Stimulated activated CD8-positive, alpha-beta memory T cell treated with anti-CD3 and anti-CD28 coated beads, Interleukin-15, amount 100 ng/mL, for 24 hours (primary cell): ENCODE data around the gene CDKAL1.
"Not testable (repeated sequence)": the region's sequence is repeated elsewhere in the genome, so short reads cannot be mapped to it uniquely, and the experiment has no call there.

Source experiments
- DNase-seq: peaks from one replicate; pipeline ENCODE4 v3.0.0-alpha.2; 2020; ENCODE audit warnings: low read depth

Gene CDKAL1

GRCh38 chr6:21208796-21209186, 674.5 kb downstream of the CDKAL1 start:
- no peak for DNase-seq

DNA sequence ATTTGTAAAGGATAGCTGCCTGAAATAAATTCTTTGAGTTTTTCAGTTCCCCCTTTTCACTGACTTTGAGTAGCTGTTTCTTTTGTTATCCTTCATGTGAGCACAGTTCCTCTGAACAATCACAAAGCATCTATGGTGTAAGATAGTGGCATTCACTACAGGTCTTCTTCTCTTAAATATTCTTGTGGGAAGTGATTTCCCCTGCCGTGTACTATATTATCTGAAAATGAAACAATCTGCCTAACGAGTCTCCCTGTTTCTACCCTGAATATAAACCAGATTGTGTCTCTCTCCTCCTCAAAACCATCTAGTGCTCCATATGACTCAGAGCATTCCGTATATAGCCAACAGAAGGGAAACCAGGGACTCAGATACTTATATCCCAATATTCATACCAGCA, 679.2 kb downstream of the CDKAL1 start:
- no peak for DNase-seq

DNA sequence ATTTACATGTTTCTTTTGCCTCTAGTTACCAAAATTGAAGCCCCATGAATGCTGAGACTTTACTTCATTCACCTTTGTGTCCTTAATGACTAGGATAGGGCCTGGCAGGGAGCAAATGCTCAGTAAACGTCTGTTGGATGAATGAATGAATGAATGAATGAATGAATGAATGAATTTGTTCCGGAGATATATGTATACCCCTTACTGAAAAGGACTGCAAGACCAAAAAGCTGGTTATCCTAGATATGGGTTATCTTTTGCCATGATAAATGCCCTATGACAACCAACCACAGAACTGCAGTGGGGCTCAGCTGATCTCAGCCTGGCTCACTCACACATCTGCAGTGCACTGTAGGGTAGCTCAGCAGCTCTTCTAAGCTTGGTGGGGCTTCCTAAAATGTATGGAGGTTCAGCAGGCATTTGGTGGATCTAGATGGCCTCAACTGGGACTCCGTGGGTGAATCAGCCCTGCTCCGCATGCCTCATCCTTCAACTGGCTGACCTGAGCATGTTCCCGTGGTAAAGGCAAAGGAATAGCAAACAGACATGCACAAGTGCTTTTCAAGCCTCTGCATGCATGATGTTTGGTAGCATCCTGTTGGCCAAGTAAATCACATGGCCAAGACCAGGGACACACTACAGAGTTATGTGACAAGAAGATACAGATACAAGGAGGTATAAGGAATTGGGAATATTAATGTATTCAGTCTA, 680.6 kb downstream of the CDKAL1 start:
- DNase-seq = no peak

DNA sequence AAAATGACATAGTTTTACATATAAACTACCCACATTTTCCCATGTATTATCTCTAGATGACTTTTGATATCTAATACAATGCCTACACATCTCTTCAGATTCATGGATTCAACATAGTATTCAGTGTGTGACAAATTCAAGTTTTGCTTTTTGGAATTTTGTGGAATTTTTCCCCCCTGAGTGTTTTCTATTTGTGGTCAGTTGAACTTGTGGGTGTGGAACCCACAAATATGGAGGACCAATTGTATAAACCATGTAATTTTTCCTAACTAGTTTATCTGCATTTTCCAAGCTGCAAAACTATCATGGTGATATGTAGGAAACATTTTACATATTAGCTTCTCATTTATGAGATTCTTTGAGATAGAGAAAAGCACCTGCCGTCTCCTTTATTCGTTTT, 685.0 kb downstream of the CDKAL1 start:
- no peak for DNase-seq

- DNase-seq = no peak
These were observed 685.6 kb downstream of the CDKAL1 start for GRCh38 chr6:21219856-21220255.

GRCh38 chr6:21220271-21220987, 686.2 kb downstream of the CDKAL1 start:
- no peak for DNase-seq

- no peak for DNase-seq
These were observed 688.4 kb downstream of the CDKAL1 start for GRCh38 chr6:21222656-21223055.

DNA sequence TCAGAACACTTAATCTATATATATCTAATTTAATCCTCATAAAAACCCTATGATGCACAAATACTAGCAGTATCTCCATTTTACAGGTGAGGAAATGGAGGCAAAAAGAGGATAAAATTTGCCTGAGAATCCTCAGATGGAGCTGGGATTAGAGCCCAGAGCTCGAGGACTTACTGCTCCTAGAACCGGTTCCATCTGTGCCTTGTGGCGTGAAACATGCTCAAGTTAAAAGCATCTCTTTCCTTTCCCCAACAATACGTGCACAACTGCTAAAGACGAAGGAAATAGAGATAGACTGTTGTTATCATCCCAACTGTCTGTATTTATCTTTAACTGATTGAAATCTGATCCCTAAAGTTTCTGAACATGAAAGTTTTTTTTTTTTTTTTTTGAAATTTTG, 691.7 kb downstream of the CDKAL1 start:
- DNase-seq = no peak

DNA sequence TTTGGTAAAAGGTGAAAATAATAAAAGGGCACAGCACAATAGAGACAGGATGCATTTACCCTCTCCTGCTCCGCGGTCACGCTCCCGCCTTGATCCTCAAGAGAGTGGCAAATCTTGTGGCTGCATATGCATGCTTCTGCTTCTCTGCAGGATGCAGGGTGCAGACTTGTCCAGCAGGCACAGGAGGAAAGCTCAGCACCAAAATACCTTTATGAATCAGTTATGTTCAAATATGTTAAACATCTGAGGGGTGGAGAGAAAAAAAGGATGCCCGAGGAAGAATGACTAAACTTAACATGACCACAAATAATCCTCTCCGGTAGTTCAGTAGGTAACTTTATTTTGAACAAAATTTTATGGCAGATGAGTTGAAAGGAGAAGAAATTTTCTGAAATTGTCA, 693.2 kb downstream of the CDKAL1 start:
- no peak for DNase-seq

GRCh38 chr6:21228411-21228810, 694.2 kb downstream of the CDKAL1 start:
- DNase-seq = no peak

DNA sequence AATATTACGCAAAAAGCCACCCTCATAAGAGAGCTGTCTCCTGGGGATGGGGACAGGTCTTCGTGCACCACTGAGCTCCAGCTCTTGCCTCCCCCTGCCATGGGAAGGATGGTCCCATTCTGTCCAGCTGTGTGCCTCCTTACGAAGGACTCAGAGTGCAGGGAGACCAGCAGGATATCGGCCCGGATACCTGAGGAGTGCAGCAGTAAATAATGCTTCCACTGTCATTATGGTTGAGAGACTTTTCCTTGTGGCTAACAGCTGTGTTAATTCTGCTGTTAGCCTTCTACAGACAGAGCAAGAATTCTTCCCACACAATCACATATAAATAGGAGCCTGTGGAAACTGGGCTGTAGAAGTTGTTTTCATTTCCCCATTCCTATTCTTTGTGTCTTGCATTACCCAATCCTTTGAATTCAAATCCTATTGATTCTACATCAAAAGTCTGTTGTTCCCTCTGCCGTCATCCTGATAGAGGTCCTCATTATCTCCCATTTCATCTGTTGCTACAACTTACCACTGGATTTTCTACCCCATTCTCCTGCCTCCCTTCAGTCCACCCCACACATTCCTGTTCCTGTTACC, 694.7 kb downstream of the CDKAL1 start:
- no peak for DNase-seq

GRCh38 chr6:21230536-21230935, 696.3 kb downstream of the CDKAL1 start:
- no peak for DNase-seq

GRCh38 chr6:21235162-21235561, 700.9 kb downstream of the CDKAL1 start:
- DNase-seq = no peak

GRCh38 chr6:21238208-21238607, 704.0 kb downstream of the CDKAL1 start:
- no peak for DNase-seq

DNA sequence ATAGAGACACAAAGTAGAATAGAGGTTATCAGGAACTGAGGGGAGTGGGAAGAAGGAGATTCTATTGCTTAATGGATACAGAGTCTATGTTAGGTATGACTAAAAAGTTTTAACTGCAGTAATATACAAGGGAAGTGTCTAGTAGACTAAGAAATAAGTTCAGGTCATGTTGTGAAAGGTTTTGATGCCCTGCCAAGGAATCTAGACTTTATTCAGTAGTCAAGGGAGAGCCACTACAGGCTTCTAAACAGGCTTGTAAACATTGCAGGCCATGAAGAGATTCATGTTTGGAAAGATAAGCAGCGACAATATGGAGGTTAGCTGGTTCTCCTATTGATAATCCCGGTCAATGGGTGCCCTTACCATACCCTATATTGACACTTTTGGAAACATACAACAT, 706.5 kb downstream of the CDKAL1 start:
- no peak for DNase-seq

DNA sequence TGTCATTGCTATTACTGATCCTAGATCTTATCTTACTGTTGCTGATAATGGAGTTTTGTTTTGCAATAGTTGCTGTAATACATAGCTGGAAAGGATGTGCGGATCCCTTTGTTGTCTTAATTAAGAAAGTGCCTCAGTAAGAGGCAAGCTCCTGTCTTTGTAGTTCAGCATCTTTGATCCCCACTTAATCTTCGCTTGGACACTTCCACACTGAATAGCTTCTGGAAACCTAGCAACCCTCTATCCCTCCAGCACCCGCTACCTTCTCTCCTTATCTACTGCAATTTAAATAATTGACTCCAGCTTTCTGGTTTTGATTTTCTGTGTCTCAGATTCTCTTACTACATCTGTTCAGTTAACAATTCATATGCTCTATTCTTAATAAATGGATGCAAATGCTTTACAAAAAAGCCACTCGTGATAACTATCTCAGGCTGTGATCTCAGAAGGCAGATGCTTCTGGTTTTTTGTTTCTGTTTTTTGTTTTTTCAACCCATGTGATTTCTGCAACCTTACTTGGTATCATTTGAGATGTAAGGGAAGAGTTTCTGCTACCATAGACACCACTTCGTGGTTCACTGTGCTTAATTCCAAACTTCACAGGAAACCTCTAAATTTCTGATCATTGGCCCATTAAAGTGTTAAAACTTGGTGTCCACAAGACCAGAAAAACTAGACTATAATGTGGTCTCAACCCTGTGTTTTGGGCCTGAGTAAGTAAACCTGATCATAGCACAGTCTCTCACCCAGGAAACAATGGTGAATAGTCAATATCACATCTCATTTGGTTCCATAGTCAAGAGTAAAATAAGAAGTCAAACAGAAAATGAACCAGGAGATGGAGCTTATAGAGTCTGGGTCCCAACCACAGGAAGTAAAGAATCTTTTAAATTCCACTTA, 707.2 kb downstream of the CDKAL1 start:
- DNase-seq = no peak

DNA sequence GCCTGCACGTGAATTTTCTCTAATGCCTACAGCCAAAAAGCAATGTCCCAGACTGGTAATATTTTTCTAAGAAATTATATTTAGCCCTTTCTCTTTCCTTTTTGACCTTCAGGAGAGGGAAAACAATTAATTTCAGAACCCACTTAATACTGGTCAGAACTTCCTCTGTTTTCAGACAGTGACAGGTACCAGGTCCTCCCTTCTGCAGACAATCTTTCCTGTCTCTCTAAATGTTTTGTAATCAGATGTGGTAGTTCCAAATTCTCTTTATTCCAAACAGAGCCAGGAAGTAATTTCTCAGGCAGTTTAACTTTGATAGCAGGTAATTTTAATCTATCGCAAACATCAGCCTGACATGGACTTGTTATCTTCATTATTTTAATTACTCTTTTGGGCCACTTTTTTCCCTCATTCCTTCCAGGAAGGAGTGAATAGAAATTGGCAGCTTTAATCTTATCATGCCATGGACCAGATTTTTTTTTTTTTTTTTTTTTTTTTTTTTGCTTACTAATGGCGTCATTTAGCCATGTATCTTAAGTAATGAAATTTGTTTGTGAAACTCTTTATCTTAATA, 710.7 kb downstream of the CDKAL1 start:
- no peak for DNase-seq

- no peak for DNase-seq
These were observed 711.2 kb downstream of the CDKAL1 start for GRCh38 chr6:21245488-21245887.

GRCh38 chr6:21246075-21246474, 711.8 kb downstream of the CDKAL1 start:
- DNase-seq = no peak

DNA sequence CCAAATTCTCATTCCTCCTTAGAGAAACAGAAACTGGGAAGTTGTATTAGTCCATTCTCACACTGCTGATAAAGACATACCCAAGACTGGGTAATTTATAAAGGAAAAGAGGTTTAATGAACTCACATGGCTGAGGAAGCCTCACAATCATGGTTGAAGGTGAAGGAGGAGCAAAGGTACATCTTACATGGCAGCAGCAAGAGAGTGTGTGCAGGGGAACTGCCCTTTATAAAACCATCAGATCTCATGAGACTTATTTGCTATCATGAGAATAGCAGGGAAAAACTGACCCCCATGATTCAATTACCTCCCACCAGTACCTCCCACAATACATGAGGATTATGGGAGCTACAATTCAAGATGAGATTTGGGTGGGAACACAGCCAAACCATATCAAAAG, 720.2 kb downstream of the CDKAL1 start:
- not testable (repeated sequence) for DNase-seq

DNA sequence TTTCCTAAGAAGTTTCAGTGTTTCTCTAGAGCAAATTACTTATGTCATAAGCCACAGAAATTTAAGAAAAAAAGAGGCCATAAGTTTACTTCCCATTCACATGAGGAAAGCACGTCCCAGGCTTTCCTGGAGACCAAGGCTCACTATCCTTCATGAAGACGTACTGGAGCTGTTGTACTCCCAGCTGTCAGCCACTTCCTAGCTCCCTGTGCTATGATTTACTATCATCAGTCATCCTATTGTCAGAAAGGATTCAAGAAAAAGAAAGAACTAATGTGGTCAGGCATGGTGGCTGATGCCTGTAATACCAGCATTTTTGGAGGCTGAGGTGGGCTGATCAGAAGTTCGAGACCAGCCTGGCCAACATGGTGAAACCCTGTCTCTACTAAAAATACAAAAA, 721.9 kb downstream of the CDKAL1 start:
- DNase-seq = no peak

DNA sequence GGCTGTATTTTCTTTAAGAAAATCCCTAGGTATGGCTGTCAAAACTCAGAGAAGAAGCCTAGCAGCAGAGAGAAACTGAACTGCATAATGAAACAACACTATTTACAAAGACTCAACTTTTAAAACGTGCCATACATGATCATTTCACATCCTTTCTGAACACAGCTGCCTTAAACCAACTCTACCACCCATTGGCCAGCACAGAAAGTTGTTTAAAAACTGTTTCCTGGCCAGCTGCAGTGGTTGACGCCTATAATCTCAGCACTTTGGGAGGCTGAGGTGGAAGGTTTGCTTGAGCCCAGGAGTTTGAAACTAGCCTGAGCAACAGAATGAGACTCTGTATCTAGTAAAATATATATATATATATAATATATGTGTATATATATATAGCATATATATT, 722.9 kb downstream of the CDKAL1 start:
- DNase-seq = no peak
